WERI-Rb-1 (cell line): ENCODE measurements around the gene SIX2.

ENCODE experiments used
- DNase-seq: peaks from one replicate; pipeline ENCODE4 v3.0.0-alpha.2; 2020
- H3K27ac ChIP-seq: fragments of 250-450 bp; sonication (Bioruptor Pico); 2 replicates; pipeline ENCODE4 v1.5.1; 2020; ENCODE audit warnings: mild to moderate bottlenecking, moderate library complexity
- H3K27me3 ChIP-seq: fragments of 250-450 bp; sonication (Bioruptor Pico); 2 replicates; pipeline ENCODE4 v1.5.1; 2021; ENCODE audit warnings: mild to moderate bottlenecking, low read depth, moderate library complexity; ENCODE audit not compliant: insufficient read depth, severe bottlenecking
- H3K36me3 ChIP-seq: fragments of 250-450 bp; sonication (Bioruptor Pico); 2 replicates; pipeline ENCODE4 v1.5.1; 2020; ENCODE audit warnings: mild to moderate bottlenecking, moderate library complexity
- H3K4me3 ChIP-seq: 2 replicates; pipeline ENCODE4 v1.5.1; 2011; ENCODE audit warnings: low read depth, mild to moderate bottlenecking, control low read depth, low read length
- H3K9me3 ChIP-seq: fragments of 250-450 bp; sonication (Bioruptor Pico); 2 replicates; pipeline ENCODE4 v1.5.1; 2021; ENCODE audit warnings: mild to moderate bottlenecking, moderate library complexity; ENCODE audit not compliant: severe bottlenecking
- CTCF ChIP-seq: IDR thresholded peaks from 2 replicates; pipeline ENCODE4 v1.5.1; 2011; ENCODE audit warnings: low read depth, mild to moderate bottlenecking, control low read depth, inconsistent platforms, low read length

Gene SIX2

GRCh38 chr2:45009303-45009927 is at the start of gene SIX2:
SIX2 (minus strand) TSS chr2:45009452; CDS start chr2:45009110, 342 bp downstream.
- DNase-seq = peak; percentile 79
- H3K36me3 ChIP-seq = no peaks in the 10 kb centered on the region
- TF ChIP-seq CTCF = no peak
- peak within 1 kb of the TSS; percentile 44 for H3K4me3 ChIP-seq
- peaks cover 5% of the 10 kb centered on the region for H3K9me3 ChIP-seq
- H3K27me3 ChIP-seq = peaks cover 48% of the 10 kb centered on the region
- no peak within 1 kb of the TSS for H3K27ac ChIP-seq

GRCh38 chr2:45055162-45055605 is 45.9 kb upstream of the SIX2 start:
- no peak for DNase-seq
- H3K27ac ChIP-seq = no peak overlapping the region
- TF ChIP-seq CTCF = 0 out of 2 replicates have a peak, but pooled peaks have one; percentile 14

GRCh38 chr2:45053966-45054365 is 44.7 kb upstream of the SIX2 start:
- H3K4me3 ChIP-seq = no peak overlapping the region
- no peaks in the 10 kb centered on the region for H3K36me3 ChIP-seq
- no peak for DNase-seq
- H3K9me3 ChIP-seq = no peaks in the 10 kb centered on the region
- H3K27ac ChIP-seq = no peak overlapping the region
- no peak for TF ChIP-seq CTCF
- H3K27me3 ChIP-seq = no peaks in the 10 kb centered on the region

More at GRCh38 chr2:45055162-45055605, 45.9 kb upstream of the SIX2 start:
- Histone ChIP-seq H3K9me3 (no peaks in the 10 kb centered on the region), H3K27me3 (peaks cover 3% of the 10 kb centered on the region), H3K36me3 (no peaks in the 10 kb centered on the region), H3K4me3 (no peak overlapping the region)

GRCh38 chr2:45052388-45052928 is 43.2 kb upstream of the SIX2 start:
- H3K27ac ChIP-seq = no peak overlapping the region
- DNase-seq = no peak
- no peaks in the 10 kb centered on the region for H3K36me3 ChIP-seq
- TF ChIP-seq CTCF = no peak
- no peaks in the 10 kb centered on the region for H3K27me3 ChIP-seq
- no peaks in the 10 kb centered on the region for H3K9me3 ChIP-seq
- H3K4me3 ChIP-seq = no peak overlapping the region

- Histone ChIP-seq H3K36me3 (no peaks in the 10 kb centered on the region), H3K4me3 (no peak overlapping the region), H3K27me3 (peaks cover 3% of the 10 kb centered on the region), H3K9me3 (no peaks in the 10 kb centered on the region), H3K27ac (no peak overlapping the region)
- no peak for DNase-seq
- no peak for TF ChIP-seq CTCF
These were observed 40.5 kb upstream of the SIX2 start for GRCh38 chr2:45049569-45050336.
